Activated naive CD8-positive, alpha-beta T cell treated with anti-CD3 and anti-CD28 coated beads for 36 hours (primary cell): ENCODE measurements around the gene IFI27L2. TPM values are rescaled to one million over a fixed set of nuclear protein-coding genes. Genes with fewer than 3 reads are reported as not detected.
"Not testable (repeated sequence)": the region's sequence is repeated elsewhere in the genome, so short reads cannot be mapped to it uniquely, and the experiment has no call there.

Experiments used
- DNase-seq: peaks from one replicate; pipeline ENCODE4 v3.0.0; 2021
- H3K27ac Mint-ChIP-seq: one replicate; pipeline ENCODE4 v1.8.0; 2022; ENCODE audit warnings: mild to moderate bottlenecking, moderate library complexity, mixed read lengths
- H3K27me3 Mint-ChIP-seq: one replicate; pipeline ENCODE4 v1.8.0; 2022; ENCODE audit warnings: mild to moderate bottlenecking, mixed read lengths
- H3K36me3 Mint-ChIP-seq: one replicate; pipeline ENCODE4 v1.8.0; 2021; ENCODE audit warnings: mild to moderate bottlenecking, mixed read lengths
- H3K4me1 Mint-ChIP-seq: one replicate; pipeline ENCODE4 v1.8.0; 2021; ENCODE audit warnings: mixed read lengths
- H3K4me3 Mint-ChIP-seq: one replicate; pipeline ENCODE4 v1.8.0; 2022; ENCODE audit warnings: mild to moderate bottlenecking, moderate library complexity, mixed read lengths
- H3K9me3 Mint-ChIP-seq: one replicate; pipeline ENCODE4 v1.8.0; 2022; ENCODE audit warnings: mixed read lengths
- total RNA-seq, 2 experiments: library from RNA; stranded (reverse); gene quantifications; one replicate each; pipeline ENCODE4 v1.2.3, GENCODE V29; 2021

The IFI27L2 gene
- total RNA-seq, 2 experiments from 2014 or later, result 51.5 to 55.6 TPM

DNA sequence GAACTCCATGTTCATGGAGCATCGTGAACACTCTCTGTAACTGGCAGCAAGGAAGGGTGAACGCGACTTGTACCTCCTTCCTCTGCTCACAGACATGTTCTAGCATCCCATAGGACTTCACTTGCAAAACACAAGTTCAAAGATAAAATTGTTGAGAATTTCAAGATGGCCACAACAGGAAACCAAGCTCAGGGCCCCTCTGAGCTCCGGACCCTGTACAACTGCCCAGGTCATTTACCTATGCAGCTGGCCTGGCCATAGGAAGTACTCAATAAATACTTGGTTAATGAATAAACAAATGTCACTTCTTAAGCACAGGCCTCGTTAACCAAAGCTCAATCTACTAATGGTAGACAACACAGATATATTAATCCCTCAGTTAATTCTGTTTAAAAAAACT, 33.1 kb upstream of the IFI27L2 start:
- Mint-ChIP-seq H3K36me3 (no peaks in the 10 kb centered on the region), H3K27ac (no peak overlapping the region), H3K27me3 (no peaks in the 10 kb centered on the region), H3K9me3 (no peaks in the 10 kb centered on the region), H3K4me1 (peaks cover 44% of the 10 kb centered on the region), H3K4me3 (no peak overlapping the region)
- no peak for DNase-seq

DNA sequence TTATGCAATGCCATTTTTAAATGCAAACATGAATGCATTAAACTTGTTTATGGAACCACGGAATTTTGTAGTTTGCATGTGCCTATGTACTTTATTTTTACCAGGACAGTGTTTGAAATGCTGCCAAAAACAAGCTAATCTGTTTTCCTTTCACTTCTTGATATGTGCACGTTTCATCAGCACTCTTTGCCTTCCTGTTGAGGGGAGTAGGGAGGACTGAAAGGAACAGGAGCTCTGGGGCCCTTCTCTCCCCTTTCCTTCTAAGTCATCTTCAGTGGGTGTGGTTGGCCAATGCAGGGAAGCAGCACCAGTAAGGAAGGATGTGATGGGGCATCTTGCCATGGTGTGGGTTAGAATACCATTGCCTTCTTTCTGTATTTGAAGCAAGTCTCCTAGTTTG, 32.6 kb upstream of the IFI27L2 start:
- no peaks in the 10 kb centered on the region for H3K9me3 Mint-ChIP-seq
- no peak overlapping the region for H3K27ac Mint-ChIP-seq
- H3K27me3 Mint-ChIP-seq, result no peaks in the 10 kb centered on the region
- no peaks in the 10 kb centered on the region for H3K36me3 Mint-ChIP-seq
- no peak for DNase-seq
- peaks cover 46% of the 10 kb centered on the region for H3K4me1 Mint-ChIP-seq
- H3K4me3 Mint-ChIP-seq, result no peak overlapping the region

DNA sequence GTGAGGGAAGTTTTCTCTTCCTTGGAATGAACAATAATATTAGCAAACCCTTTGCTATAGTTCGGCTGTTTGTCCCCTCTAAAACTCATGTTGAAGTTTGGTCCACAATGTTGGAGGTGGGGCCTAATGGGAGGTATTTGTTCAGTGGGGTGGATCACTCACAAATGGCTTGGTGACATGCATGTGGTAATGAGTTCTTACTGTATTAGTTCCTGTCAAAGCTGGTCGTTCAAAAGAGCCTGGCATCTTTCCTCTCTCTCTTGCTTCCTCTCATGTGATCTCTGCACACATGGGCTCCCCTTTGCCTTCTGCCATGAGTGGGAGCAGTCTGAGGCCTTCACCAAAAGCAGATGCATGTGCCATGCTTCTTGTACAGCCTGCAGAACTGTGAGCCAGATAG, 31.7 kb upstream of the IFI27L2 start:
- Mint-ChIP-seq H3K36me3 (no peaks in the 10 kb centered on the region), H3K9me3 (no peaks in the 10 kb centered on the region), H3K4me3 (no peak overlapping the region), H3K4me1 (peaks cover 46% of the 10 kb centered on the region), H3K27ac (no peak overlapping the region), H3K27me3 (no peaks in the 10 kb centered on the region)
- DNase-seq, result no peak

DNA sequence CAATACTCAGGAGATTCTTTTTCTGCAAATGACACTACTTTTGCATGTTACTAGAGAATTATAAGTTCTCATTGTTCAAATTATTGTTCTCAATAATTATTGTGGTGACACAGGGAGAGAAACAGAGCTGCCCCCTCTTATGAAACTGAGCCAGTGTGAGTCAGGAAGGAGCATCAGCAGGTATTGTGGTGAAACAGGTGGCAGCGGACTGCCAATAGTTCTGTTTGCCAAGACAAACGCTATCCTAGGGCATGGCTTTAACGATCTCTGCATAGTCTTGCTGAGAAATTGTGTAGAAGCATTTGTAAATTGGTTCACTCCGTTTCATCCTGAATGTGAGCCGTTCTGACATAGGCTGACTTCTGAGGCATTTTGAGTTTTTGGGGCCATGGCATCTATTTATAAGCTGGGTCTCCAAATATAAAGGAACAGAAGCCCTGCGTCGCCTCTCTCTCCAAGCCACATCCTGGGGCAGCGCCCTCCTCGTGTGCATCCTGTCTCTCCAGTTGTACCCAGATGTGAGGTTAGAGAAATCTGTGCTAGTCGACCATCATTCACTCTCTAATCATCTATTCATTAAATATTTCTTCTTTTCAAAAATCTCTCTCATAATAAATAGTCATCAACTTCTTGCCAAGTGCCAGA, 29.0 kb upstream of the IFI27L2 start:
- no peak for DNase-seq
- no peaks in the 10 kb centered on the region for H3K9me3 Mint-ChIP-seq
- H3K4me3 Mint-ChIP-seq, result no peak overlapping the region
- H3K27me3 Mint-ChIP-seq, result no peaks in the 10 kb centered on the region
- H3K27ac Mint-ChIP-seq, result no peak overlapping the region
- no peaks in the 10 kb centered on the region for H3K36me3 Mint-ChIP-seq
- H3K4me1 Mint-ChIP-seq, result peaks cover 32% of the 10 kb centered on the region

DNA sequence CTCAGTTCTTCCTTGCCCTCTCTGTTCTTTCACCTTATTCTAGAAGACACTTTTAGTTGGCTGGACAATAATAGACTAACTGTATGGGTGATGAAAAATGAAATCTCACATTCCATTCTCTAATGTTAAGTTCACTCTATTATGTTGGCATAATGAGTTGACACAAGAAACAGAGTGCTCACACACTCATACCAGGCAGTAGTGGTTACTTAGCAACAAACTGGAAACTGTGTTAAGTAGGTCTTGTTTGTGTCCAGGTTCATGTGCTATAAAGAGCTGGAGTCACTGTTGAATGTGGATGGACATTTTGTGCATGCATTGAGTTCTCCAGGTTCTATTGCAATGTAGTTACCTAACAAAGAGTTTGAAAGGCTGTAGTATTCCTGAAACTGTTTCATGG, 27.8 kb upstream of the IFI27L2 start:
- Mint-ChIP-seq H3K27me3 (peaks cover 4% of the 10 kb centered on the region), H3K4me1 (peaks cover 29% of the 10 kb centered on the region), H3K9me3 (no peaks in the 10 kb centered on the region), H3K36me3 (no peaks in the 10 kb centered on the region), H3K4me3 (no peak overlapping the region), H3K27ac (no peak overlapping the region)
- DNase-seq, result no peak

DNA sequence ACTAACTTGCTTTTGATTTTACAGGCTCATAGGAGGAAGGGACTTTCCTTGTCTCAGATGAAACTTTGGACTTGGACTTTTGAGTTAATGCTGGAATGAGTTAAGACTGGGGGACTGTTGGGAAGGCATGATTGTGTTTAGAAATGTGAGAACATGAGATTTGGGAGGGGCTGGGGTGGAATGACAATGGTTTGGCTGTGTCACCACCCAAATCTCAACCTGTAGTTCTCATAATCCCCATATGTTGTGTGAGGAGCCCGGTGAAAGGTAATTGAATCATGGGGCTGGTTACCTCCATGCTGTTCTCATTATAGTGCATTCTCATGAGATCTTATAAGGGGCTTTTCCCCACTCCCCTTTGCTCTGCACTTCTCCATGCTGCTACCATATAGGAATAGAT, 26.7 kb upstream of the IFI27L2 start:
- H3K36me3 Mint-ChIP-seq, H3K27ac Mint-ChIP-seq, H3K4me3 Mint-ChIP-seq, DNase-seq, H3K9me3 Mint-ChIP-seq, H3K27me3 Mint-ChIP-seq: not testable (repeated sequence)
- peaks cover 22% of the 10 kb centered on the region for H3K4me1 Mint-ChIP-seq

DNA sequence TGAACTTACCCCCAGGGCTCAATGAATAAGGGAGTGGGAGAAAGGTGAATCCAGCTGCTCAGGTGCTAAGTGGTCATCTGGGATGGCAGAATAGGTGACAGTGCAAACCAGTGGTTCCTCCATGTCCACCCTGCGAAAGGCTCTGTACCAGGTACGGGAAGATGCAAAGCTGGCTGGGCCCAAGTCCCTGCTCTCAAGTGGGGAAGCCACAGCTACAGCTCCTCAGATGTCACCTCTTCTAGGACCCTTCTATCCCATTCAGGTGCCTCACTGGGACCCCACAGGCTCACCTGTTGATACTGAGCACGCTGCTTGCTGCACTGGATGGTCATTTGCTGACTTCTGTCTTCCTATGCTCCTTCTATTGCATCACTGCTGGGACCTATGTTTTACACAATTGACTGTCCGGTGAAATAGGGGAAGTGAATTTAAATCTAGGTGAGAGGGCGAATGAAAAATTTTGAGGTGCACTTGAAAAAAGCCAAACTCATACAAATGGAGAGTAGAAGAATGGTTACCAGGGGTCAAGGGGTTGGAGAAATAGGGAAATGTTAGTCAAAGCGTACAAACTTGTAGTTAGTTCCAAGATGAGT, 24.4 kb upstream of the IFI27L2 start:
- DNase-seq, result no peak
- Mint-ChIP-seq H3K27ac (no peak overlapping the region), H3K36me3 (no peaks in the 10 kb centered on the region), H3K9me3 (no peaks in the 10 kb centered on the region), H3K4me3 (no peak overlapping the region), H3K4me1 (peaks cover 14% of the 10 kb centered on the region), H3K27me3 (peaks cover 13% of the 10 kb centered on the region)

DNA sequence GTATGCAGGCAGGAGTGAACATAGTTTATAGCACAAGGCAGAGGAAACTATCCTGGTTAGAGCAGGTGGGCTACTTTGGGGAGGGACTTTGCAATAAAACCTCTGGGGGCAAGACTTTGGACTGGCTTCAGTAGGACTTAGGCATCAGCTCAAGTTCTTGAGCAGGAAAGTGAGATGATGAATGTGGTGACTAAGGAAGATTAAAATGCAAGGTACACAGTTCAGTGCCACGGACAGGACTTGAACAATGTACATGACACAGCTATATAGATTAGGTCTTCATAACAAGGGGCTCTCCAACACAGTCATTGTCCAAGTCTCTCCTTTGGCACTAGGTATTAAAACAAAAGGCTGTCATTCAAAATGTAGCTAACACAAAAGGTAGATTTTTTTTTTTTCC, 23.3 kb upstream of the IFI27L2 start:
- Mint-ChIP-seq H3K36me3 (no peaks in the 10 kb centered on the region), H3K27me3 (peaks cover 13% of the 10 kb centered on the region), H3K4me3 (no peak overlapping the region), H3K9me3 (no peaks in the 10 kb centered on the region), H3K4me1 (peaks cover 4% of the 10 kb centered on the region), H3K27ac (no peak overlapping the region)
- no peak for DNase-seq

DNA sequence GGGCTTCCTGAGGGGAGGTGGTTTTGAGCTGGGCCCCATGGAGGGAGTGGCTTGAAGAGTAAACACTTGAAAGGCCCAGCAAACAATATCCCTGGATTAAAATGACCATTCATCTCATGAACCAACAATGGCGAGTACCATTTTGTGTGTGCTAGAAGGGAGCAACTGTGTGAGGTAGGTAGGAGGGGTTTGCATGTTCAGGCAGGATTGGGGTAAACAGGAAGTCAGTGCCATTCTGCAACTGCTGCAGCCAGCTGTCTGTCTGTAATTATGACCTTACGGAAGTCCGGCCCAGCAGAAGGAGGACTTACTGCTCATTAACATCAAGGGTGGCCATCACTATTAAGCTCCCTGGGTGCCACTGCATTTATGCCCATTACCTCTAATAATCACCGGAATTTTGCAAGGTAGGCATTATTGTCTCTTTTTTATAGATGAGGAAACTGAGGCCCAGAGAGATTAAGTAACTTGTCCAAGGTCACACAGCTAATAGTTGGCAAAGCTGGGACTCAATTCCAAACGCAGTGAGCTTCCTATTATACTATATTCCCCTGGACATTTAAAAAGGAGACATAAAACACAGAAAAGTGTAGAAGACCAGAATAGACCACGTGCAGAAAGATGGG, 16.6 kb upstream of the IFI27L2 start:
- H3K4me1 Mint-ChIP-seq, result peaks cover 14% of the 10 kb centered on the region
- no peak for DNase-seq
- no peak overlapping the region for H3K27ac Mint-ChIP-seq
- peaks cover 8% of the 10 kb centered on the region for H3K27me3 Mint-ChIP-seq
- H3K9me3 Mint-ChIP-seq, result no peaks in the 10 kb centered on the region
- H3K36me3 Mint-ChIP-seq, result no peaks in the 10 kb centered on the region
- no peak overlapping the region for H3K4me3 Mint-ChIP-seq

DNA sequence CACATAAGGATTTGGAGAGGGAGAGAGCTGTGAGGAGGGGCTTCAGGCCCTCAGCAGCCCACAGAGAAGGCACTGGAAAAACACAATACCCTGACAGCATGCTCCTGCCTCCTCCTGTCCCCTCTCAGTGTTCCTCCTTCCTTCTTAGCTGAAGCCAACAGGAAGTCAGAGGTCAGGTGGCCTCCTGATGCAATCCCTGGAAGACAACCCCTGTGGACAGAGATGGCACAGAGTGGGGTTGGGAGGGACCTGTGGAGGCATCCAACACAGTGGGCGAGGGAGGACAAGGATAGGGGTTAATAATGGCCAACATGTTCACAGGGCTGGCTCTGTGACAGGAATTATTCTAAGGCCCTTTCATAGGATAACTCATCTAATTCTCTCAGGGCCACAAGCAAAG, 15.4 kb upstream of the IFI27L2 start:
- no peak for DNase-seq
- no peak overlapping the region for H3K4me3 Mint-ChIP-seq
- H3K36me3 Mint-ChIP-seq, result no peaks in the 10 kb centered on the region
- no peaks in the 10 kb centered on the region for H3K9me3 Mint-ChIP-seq
- peaks cover 5% of the 10 kb centered on the region for H3K27me3 Mint-ChIP-seq
- H3K4me1 Mint-ChIP-seq, result peaks cover 14% of the 10 kb centered on the region
- H3K27ac Mint-ChIP-seq, result no peak overlapping the region

DNA sequence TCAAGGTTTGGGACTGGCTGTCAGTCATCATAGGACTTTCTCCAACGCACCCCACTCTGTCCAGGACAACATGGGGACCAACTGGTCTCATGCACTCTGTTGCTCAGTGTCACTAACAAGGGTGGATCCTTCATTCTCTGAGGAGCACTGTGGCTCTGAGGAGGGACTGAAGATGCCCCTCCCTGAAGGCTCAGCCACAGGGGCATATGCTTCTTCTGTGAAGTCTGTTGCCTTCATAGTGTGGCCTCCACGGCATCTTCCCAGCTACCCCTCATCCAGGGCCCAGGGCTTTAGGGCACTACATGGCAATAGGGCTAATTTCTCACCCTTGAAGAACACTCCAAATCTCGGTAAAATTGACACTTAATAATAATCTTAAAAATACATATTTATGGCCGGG, 14.3 kb upstream of the IFI27L2 start:
- no peak overlapping the region for H3K4me3 Mint-ChIP-seq
- no peak overlapping the region for H3K27ac Mint-ChIP-seq
- no peaks in the 10 kb centered on the region for H3K9me3 Mint-ChIP-seq
- DNase-seq, result no peak
- H3K27me3 Mint-ChIP-seq, result no peaks in the 10 kb centered on the region
- H3K36me3 Mint-ChIP-seq, result no peaks in the 10 kb centered on the region
- peaks cover 14% of the 10 kb centered on the region for H3K4me1 Mint-ChIP-seq

DNA sequence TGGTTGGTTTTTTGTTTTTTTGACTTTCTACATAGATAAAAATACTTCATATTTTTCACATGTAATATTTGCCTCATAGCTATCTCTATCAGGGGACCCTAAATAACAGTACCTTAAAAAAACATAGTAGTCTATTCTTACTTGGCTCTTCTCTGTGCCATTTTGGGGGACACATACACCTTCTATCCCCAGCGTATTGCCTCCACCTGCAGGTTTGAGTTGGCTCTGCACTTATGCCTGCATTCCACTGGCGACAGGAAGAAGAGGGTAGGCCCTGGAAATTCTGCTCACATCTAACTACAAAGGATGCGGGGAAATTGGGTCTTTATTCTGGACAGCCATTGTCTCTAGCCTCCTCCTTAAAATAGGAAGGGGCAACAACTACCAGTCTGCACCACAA, 13.8 kb upstream of the IFI27L2 start:
- Mint-ChIP-seq H3K4me3 (no peak overlapping the region), H3K27ac (no peak overlapping the region), H3K4me1 (peaks cover 14% of the 10 kb centered on the region), H3K9me3 (no peaks in the 10 kb centered on the region), H3K27me3 (no peaks in the 10 kb centered on the region), H3K36me3 (no peaks in the 10 kb centered on the region)
- no peak for DNase-seq

DNA sequence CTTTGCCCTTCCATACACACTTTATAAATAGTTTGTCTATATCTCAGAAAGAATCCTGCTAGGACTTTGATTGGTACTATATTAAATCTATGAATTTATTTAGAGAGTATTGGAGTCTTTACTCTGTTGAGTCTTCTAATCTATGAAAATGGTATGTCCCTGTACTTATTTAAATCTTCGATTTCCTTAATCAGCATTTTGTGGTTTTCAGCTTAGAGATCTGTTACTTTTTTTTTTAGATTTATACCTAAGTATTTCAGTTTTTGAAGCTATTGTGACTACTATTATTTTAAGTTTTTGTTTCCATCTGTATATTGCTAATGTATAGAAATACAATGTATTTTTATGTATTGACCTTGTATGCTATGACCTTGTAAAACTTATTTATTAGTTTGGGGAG, 13.4 kb upstream of the IFI27L2 start:
- DNase-seq, result no peak
- Mint-ChIP-seq H3K36me3 (no peaks in the 10 kb centered on the region), H3K27me3 (no peaks in the 10 kb centered on the region), H3K9me3 (no peaks in the 10 kb centered on the region), H3K27ac (no peak overlapping the region), H3K4me3 (no peak overlapping the region), H3K4me1 (peaks cover 14% of the 10 kb centered on the region)

DNA sequence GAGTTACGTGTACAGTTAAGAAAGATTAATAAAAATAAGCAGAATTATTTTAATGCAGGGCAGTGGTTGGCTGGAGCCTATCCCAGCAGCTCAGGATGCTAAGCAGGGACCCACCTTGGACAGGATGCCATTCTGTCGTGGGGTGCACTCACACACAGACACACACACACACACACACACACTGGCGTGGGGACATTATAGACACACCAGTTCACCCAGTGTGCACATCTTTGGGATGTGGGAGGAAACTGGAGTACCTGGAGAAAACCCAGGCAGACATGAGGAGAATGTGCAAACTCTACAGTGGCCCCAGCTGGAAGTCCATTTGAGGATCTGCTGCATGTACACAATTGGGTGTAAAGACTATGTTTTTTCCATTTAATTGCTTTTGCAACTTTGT, 12.8 kb upstream of the IFI27L2 start:
- Mint-ChIP-seq H3K9me3 (no peaks in the 10 kb centered on the region), H3K27me3 (no peaks in the 10 kb centered on the region)

DNA sequence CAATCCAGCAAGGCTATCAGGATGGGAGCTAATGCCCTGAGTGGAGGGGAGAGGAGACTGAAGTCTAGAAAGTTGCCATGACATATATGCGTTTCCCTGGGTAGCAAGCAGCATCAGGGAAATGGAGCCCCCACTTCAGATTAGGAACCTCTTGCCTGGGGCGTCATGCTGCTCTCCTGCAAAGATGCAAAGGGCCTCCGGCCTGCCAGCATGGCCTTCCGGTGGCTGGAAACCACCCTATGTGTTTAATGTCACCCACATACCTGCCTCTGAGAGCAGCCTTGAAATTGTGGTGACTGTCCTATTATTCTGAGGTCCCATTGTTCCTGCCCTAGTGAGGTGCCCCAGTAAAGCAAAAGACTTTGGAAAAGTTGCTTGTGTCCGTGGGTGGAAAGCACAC, 10.0 kb upstream of the IFI27L2 start:
- no peak overlapping the region for H3K27ac Mint-ChIP-seq
- no peaks in the 10 kb centered on the region for H3K27me3 Mint-ChIP-seq
- no peaks in the 10 kb centered on the region for H3K36me3 Mint-ChIP-seq
- no peak overlapping the region for H3K4me3 Mint-ChIP-seq
- H3K9me3 Mint-ChIP-seq, result peaks cover 1% of the 10 kb centered on the region
- peaks cover under 1% of the 10 kb centered on the region for H3K4me1 Mint-ChIP-seq
- no peak for DNase-seq

More for the DNA sequence above, 12.8 kb upstream of the IFI27L2 start:
- Mint-ChIP-seq H3K27ac (no peak overlapping the region), H3K36me3 (no peaks in the 10 kb centered on the region), H3K4me3 (no peak overlapping the region), H3K4me1 (peaks cover 10% of the 10 kb centered on the region)
- no peak for DNase-seq

DNA sequence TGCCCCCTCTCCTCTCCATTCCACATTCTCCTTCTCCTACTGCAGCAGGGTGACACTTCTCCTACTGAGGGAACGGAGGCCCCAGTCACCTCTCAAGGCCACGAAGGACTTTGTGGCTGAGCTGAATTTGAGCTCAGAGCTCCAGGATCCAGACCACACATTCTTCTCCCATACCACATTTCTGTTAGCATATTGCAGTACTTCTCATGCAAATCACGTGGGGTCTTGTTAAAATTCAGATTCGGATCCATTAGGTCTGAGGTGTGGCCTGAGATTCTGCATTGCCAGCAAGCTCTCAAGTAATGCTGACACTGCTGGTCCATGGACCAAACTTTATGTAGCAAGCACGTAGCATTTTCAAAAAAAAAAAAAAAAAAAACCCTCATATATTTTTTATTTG, 9.6 kb upstream of the IFI27L2 start:
- H3K4me1 Mint-ChIP-seq, result no peaks in the 10 kb centered on the region

More for the DNA sequence above, 9.6 kb upstream of the IFI27L2 start:
- Mint-ChIP-seq H3K27me3 (no peaks in the 10 kb centered on the region), H3K9me3 (peaks cover 1% of the 10 kb centered on the region), H3K27ac (no peak overlapping the region), H3K4me3 (no peak overlapping the region), H3K36me3 (no peaks in the 10 kb centered on the region)
- DNase-seq, result no peak
